Neural crest cell (in vitro differentiated cells): Measurements from ENCODE around the gene MFSD12. TPM values are rescaled to one million over a fixed set of nuclear protein-coding genes. Genes with fewer than 3 reads are reported as not detected.

Experiments used
- DNase-seq: peaks from one replicate; pipeline ENCODE4 v3.0.0; 2021; ENCODE audit warnings: low read depth, mixed read lengths, low spot score
- H3K27ac Mint-ChIP-seq: one replicate; pipeline ENCODE4 v1.8.0; 2021; ENCODE audit warnings: mild to moderate bottlenecking, mixed read lengths; ENCODE audit not compliant: unreplicated experiment
- H3K27me3 Mint-ChIP-seq: 2 replicates; pipeline ENCODE4 v1.8.0; 2021; ENCODE audit warnings: low read depth, mild to moderate bottlenecking, mixed read lengths
- H3K36me3 Mint-ChIP-seq: 2 replicates; pipeline ENCODE4 v1.8.0; 2021; ENCODE audit warnings: low read depth, mild to moderate bottlenecking, mixed read lengths
- H3K4me1 Mint-ChIP-seq: 2 replicates; pipeline ENCODE4 v1.8.0; 2021; ENCODE audit warnings: mixed read lengths
- H3K4me3 Mint-ChIP-seq: one replicate; pipeline ENCODE4 v1.8.0; 2021; ENCODE audit warnings: mild to moderate bottlenecking, mixed read lengths
- H3K9me3 Mint-ChIP-seq: 2 replicates; pipeline ENCODE4 v1.8.0; 2021; ENCODE audit warnings: mixed read lengths
- total RNA-seq: library from RNA; stranded (reverse); gene quantifications from 2 replicates; pipeline ENCODE4 v1.2.1, GENCODE V29; 2021
- TF ChIP-seq, protein P1 (sequence below): fragments of 200-600 bp; sonication (generic); conservative IDR thresholded peaks from 2 replicates; pipeline ENCODE4 v1.5.0; 2021; ENCODE audit warnings: antibody characterized with exemption, mild to moderate bottlenecking

The MFSD12 gene
- total RNA-seq, 1 donor from 2014 or later: 79.1 TPM

- H3K36me3 Mint-ChIP-seq: peaks cover 2% of the 10 kb centered on the region
- peaks cover 7% of the 10 kb centered on the region for H3K4me1 Mint-ChIP-seq
- no peak for DNase-seq
- no peaks in the 10 kb centered on the region for H3K9me3 Mint-ChIP-seq
- no peak overlapping the region for H3K27ac Mint-ChIP-seq
- TF ChIP-seq, protein P1, sequence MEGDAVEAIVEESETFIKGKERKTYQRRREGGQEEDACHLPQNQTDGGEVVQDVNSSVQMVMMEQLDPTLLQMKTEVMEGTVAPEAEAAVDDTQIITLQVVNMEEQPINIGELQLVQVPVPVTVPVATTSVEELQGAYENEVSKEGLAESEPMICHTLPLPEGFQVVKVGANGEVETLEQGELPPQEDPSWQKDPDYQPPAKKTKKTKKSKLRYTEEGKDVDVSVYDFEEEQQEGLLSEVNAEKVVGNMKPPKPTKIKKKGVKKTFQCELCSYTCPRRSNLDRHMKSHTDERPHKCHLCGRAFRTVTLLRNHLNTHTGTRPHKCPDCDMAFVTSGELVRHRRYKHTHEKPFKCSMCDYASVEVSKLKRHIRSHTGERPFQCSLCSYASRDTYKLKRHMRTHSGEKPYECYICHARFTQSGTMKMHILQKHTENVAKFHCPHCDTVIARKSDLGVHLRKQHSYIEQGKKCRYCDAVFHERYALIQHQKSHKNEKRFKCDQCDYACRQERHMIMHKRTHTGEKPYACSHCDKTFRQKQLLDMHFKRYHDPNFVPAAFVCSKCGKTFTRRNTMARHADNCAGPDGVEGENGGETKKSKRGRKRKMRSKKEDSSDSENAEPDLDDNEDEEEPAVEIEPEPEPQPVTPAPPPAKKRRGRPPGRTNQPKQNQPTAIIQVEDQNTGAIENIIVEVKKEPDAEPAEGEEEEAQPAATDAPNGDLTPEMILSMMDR: no peak
- H3K27me3 Mint-ChIP-seq: peaks cover 54% of the 10 kb centered on the region
- H3K4me3 Mint-ChIP-seq: peak overlapping the region; percentile 50
These were observed 23.0 kb upstream of the MFSD12 start for GRCh38 chr19:3580156-3580934.

DNA sequence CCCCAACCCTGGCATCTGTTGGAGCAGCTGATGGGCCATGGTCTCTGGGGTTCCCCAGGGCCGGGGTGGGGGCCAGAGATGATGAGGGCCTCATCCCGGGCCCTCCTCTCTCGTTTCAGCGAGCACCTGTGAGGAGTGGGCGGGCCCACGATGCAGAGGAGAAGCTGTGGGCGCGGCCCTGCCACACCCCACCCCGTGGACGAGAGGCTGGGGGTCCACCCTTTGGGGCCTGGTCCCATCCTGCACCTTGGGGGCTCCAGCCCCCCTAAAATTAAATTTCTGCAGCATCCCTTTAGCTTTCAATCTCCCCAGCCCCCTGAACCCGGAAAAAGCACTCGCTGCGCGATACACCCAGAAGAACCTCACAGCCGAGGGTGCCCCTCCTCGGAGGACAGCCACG lies 21.0 kb upstream of the MFSD12 start:
- Mint-ChIP-seq H3K36me3 (peaks cover 10% of the 10 kb centered on the region), H3K4me3 (peak overlapping the region; percentile 41), H3K27ac (no peak overlapping the region), H3K27me3 (peaks cover 46% of the 10 kb centered on the region), H3K9me3 (no peaks in the 10 kb centered on the region), H3K4me1 (peaks cover 15% of the 10 kb centered on the region)
- DNase-seq: no peak
- TF ChIP-seq, protein P1: no peak

- H3K36me3 Mint-ChIP-seq: peaks cover 10% of the 10 kb centered on the region
- H3K4me1 Mint-ChIP-seq: peaks cover 15% of the 10 kb centered on the region
- no peaks in the 10 kb centered on the region for H3K9me3 Mint-ChIP-seq
- H3K27me3 Mint-ChIP-seq: peaks cover 41% of the 10 kb centered on the region
- H3K4me3 Mint-ChIP-seq: no peak overlapping the region
- TF ChIP-seq, protein P1: no peak
- H3K27ac Mint-ChIP-seq: no peak overlapping the region
- DNase-seq: no peak
These were observed 20.4 kb upstream of the MFSD12 start for GRCh38 chr19:3577723-3578344.

DNA sequence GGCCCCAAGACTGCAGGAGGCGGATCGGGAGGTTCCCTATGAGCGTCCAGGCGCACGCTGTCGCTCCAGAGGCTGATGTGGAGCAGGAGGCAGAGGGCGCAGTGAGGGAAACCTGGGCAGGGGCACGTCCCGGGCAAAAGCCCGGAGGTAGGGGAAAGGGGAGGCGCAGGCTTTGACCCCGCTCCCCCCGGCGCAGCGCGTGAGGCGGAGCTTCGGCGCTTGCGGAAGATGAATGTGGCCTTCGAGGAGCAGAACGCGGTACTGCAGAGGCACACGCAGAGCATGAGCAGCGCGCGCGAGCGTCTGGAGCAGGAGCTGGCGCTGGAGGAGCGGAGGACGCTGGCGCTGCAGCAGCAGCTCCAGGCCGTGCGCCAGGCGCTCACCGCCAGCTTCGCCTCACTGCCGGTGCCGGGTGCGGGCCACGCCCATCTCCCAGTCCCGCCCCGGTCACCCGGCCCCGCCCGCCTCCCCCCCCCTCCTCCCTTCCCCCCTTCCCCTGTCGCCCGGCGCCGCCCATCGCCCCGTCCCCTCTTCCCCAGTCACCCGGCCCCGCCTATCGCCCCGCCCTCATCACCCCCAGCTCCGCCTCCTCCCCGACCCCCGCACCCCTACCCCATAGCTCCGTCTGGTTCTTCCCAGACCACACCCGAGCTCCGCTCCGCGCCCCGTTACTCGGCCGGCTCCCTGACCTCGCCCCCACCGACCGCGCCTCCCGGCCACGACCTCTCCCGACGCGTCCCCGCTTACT lies 19.5 kb upstream of the MFSD12 start:
- peaks cover 23% of the 10 kb centered on the region for H3K4me1 Mint-ChIP-seq
- peaks cover 10% of the 10 kb centered on the region for H3K36me3 Mint-ChIP-seq
- no peak overlapping the region for H3K27ac Mint-ChIP-seq

More for the DNA sequence above, 19.5 kb upstream of the MFSD12 start:
- peak overlapping the region; percentile 77 for H3K4me3 Mint-ChIP-seq
- TF ChIP-seq, protein P1: no peak
- peak; percentile 40 for DNase-seq
- no peaks in the 10 kb centered on the region for H3K9me3 Mint-ChIP-seq
- peaks cover 36% of the 10 kb centered on the region for H3K27me3 Mint-ChIP-seq
